Activated CD4-positive, alpha-beta T cell treated with anti-CD3 and anti-CD28 coated beads for 48 hours (primary cell): Measurements from ENCODE around the gene RSAD1.
"Not testable (repeated sequence)": the region's sequence is repeated elsewhere in the genome, so short reads cannot be mapped to it uniquely, and the experiment has no call there.

Experiments used
- DNase-seq: peaks from one replicate; pipeline ENCODE4 v3.0.0-alpha.2; 2020

Gene RSAD1

DNA sequence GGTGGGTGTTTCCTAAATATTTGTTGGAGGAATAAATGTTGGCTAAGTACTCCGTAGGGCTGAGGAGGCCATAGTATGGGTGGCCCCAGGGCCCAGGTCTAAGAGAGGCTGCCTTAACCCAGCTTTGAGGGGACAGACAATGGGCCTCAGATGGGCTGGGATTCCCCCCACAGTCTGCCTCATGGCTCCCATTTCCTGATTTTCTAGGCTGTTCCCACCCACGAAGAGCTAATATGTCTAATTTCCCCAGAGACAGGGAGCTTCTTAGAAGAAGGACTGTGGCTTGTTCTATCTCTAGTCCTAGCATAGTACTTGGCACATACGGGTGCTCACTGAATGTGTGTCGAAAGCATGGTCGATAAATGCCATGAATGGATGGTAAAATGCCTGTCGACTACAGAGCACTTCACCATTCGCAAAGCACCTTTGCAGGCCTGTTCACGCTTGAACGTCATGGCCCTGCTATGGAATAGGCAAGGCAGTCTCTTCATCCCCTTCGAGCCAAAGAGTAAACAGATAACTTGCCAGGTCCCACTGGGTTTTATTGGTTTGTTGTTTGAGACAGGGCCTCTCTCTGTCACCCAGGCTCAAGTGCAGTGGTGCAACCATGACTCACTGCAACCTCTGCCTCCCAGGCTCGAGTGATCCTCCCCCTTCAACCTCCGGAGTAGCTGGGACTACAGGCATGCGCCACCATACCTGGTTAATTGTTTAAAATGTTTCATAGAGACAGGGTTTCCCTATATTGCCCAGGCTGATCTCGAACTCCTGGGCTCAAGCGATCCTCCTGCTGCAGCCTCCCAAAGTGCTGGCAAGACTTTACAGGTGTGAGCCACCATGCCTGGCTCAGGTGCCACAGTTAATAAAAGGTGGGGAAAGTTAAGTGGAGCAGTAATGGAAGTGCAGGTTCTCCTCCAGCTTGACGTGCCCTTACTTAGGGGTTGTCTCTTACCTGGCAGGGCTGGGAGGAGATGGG, 19.7 kb upstream of the RSAD1 start:
- no peak for DNase-seq

DNA sequence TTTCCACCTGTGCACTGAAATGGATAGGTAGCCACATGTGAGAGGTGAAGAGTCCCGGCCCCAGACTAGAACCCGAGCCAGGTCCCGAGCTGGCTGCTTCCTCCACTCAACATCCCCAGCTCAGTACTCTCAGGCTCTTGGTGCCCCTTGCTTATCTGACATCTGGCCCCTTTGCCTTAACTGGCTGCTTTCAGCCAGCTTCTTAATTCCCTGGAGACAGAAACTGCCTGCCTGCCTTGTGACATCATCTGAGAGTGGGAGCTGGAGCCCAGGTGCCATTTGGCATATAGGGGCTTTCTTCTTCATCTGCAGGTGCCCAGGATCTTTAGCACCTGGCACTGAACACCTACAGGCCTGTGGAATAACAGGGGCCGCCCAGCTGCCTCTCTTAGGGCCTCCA, 18.9 kb upstream of the RSAD1 start:
- DNase-seq, result no peak

DNA sequence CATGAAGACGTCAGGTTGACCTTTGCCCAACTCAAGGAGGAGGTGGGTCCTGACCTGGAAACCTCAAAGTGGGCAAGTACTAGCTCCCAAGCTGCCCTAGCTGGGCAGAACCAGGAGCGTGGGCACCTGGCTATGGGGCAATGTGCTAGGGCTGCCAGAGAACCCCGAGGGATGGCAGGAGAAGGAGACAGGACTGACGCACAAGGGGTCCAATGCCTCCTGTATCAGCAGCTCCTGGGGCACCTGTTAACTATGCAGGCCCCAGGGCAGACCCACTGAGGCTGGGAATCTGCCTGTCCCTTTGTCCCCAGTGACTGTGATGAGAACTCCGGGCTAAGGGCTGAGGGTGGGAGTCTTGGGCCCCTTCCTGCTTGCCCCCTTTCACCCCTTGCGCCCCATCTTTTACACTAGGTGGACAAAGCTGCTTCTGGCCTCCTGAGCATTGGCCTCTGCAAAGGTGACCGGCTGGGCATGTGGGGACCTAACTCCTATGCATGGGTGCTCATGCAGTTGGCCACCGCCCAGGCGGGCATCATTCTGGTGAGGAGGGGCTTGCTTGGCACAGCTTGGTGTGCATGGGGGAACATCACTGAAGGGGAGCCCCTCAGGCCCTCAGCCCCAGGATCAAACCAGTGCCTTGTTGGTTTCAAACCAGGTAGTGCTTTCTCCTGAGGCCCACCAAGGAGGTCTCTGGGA, 17.7 kb upstream of the RSAD1 start:
- DNase-seq, result no peak

DNA sequence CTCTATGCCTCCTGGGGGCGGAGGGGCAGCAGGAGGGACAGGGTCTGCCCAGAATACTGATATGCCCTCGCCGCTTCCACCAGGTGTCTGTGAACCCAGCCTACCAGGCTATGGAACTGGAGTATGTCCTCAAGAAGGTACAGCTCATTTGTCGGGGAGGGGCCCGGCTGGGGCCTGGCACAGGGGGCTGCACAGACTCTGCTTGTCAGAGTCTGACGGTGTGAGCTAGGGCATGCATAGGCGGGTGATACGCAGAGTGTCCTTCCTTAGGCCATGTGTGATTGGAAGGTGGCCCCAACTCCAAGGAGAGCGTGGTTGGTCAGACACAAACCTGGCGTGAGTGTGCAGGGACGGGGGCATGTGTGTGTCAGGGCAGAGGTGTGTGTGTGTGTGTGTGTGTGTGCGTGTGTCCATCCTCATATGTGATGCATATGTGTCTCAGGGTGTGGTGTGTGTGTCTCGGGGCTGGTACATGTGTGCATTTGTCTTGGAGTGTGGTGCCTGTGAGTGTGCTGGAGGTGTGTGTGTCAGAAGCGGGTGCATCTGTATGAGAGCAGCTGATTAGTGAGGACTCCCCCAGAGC, 17.0 kb upstream of the RSAD1 start:
- no peak for DNase-seq

DNA sequence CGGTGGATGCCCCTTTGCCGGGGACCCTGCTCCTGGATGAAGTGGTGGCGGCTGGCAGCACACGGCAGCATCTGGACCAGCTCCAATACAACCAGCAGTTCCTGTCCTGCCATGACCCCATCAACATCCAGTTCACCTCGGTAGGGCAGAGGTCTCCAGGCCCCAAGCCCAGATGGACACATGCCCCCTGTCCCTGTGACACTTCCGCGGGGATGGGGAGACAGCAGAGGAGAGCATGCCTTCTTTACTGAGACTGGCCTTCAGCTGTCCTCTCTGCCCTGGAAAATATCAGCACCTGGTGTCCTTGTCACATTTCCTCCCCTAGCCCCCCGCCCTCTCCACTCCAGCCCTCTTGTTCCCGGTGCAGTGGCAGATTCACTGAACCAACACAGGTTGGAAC, 16.2 kb upstream of the RSAD1 start:
- no peak for DNase-seq

DNA sequence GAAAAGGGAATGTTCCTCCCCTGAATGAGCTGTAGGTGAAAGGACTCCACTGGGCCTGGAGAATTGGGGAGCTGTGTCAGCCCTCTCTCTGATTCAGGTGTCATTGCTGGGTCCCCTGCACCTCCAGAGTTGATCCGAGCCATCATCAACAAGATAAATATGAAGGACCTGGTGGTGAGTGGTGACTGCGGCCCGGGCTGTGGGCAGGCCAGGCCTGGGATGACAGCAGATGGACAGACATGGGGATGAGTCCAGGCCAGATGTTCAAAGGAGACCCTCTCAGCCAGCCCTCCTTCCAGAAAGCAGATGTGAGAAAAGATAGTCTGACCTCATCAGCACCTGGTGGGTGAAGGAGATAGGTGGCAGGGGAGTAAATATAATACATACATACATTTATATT, 14.5 kb upstream of the RSAD1 start:
- no peak for DNase-seq

DNA sequence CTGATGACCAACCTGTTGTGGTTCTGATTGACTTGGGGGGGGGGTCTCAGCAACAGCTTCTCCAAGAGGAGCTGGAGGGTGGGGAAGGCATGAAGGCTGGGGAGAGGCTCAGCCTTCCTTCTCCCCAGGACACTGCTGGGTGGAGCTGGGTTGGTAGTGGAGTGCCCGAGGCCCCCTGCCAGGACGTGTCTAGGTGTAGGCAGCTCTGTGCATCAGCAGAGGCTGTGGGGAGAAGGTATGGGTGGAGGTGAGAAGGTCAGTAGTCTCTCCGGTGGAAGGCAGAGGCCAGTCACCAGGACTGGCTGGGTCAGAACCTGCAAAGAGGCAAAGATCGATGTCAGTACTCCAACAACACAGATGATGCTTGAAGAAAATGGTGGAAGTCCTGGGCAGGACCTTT, 13.9 kb upstream of the RSAD1 start:
- DNase-seq, result no peak

DNA sequence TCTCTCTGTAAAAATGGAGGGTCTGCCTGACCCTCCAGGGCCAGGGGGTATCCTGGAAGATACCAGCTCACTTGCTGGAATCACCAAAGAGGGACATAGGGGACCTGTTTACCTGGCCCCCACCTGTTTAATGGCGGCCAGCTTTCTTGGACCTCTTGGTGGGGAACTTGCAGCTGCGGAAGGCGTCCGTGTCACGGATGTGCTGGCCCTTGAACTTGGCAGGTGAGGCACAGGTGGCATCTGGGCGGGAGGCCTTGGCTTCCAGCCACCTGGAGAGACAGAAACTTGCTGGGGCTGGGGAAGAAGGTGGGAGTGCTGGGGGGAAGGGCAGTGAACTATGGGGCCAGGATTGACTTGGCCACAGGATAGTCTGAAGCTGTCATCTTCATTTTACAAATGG, 13.5 kb upstream of the RSAD1 start:
- DNase-seq, result no peak

DNA sequence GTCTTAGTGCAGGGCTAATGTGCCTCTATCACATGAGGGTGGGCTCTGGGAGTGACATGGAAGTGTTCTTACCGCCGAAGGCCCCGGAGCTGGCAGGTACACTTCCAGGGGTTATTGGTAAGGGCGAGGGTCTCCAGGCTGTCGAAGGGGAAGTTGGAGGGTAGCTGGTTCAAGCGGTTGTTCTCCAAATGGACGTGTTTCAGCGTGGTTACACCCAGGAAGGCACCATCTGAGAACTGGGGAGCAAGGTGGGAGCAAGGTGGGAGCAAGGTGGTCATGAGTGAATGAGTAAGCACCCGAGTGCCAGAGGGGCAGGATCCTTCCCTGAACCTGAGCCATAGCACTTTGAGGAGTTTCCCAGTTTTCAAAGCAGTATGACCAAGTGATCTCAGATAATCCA, 13.0 kb upstream of the RSAD1 start:
- DNase-seq, result no peak

DNA sequence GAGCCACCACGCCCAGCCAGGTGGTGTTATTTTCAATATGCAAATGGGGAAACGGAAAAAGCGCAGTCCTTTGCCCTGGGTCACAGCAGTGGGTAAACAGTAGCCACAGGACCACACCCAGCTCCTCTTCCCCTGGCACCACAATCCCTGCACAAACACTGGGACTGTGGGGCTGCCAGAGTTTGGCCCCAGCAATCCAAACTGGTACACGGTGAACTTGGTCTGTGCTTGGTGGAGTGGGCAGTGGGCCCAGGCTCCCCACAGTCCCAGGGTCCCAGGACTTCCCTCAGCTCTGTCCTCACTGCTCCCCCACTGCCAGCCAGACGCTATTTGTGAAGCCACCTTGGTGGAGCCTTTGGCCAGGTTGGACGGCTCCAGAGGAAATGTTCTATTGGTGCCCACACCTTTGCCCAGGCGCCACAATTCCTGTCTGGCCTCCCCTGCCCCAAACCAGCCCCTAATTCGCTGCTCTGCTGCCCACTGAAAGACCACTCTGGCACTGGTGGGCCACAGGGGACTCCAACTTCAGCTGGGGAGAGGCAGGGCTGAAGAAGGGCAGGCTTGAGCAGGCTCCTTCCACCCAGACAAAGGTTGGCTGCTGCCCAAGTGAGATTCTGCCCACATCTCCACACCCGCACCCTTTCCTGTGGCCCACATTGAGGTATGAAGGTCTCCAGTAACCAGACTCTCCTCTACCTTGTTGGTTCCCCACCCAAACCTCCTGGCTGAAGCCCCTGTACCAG, 12.1 kb upstream of the RSAD1 start:
- no peak for DNase-seq

DNA sequence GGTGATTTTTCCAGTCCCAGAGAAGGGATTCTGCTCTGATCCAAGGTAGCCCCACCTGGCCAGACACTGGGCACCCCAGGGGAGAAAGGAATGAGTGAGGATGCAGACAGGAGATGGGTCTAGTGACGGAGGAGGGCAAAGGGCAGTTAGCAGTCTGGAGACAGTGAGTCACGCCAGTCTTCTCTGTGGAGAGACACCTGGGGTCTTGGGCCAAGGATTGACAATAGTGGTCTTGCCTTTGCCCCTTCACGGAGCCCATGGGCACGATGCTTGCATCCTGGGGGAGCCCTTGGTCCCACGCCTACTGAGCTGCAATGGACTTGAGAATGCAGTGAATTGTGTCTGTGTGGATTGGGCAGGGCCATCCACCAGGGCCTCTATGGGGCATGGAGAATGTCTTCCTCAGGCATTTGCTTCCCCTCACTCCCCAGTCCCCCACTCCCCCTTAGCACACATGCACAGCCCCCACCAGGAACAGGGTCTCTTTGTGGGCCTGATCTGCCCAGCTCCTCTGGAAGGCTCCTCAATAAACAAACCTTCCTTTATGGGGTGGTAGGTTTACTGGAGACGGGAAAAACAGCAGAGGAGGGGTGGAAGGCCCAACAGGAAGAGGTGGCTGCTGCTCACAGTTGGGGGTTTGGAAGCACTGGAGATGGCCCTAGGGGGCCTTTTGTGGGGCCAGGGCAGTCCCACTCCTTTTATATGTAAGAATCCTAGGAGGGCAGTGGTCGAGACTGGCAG, 11.4 kb upstream of the RSAD1 start:
- DNase-seq, result no peak

DNA sequence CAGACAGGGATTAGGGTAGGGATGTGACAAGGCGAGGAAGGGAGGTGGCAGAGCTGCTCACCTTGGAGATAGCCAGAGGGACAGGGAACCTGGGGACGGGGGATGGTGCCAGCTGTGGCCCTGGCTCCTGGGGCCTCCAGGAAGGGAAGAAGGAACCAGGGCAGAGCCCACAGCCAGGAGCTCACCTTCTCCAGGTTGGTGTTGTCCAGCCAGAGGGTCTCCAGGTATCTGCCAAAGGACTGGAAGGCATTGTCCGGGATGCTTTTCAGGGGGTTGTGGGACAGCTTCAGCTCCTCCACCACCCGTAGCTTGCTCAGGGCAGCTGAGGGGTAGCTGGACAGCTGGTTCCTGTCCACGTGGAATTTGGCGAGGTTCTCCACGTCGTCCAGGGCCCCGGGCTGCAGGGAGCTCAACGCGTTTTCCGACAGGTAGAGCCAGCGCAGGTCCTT, 10.8 kb upstream of the RSAD1 start:
- no peak for DNase-seq

DNA sequence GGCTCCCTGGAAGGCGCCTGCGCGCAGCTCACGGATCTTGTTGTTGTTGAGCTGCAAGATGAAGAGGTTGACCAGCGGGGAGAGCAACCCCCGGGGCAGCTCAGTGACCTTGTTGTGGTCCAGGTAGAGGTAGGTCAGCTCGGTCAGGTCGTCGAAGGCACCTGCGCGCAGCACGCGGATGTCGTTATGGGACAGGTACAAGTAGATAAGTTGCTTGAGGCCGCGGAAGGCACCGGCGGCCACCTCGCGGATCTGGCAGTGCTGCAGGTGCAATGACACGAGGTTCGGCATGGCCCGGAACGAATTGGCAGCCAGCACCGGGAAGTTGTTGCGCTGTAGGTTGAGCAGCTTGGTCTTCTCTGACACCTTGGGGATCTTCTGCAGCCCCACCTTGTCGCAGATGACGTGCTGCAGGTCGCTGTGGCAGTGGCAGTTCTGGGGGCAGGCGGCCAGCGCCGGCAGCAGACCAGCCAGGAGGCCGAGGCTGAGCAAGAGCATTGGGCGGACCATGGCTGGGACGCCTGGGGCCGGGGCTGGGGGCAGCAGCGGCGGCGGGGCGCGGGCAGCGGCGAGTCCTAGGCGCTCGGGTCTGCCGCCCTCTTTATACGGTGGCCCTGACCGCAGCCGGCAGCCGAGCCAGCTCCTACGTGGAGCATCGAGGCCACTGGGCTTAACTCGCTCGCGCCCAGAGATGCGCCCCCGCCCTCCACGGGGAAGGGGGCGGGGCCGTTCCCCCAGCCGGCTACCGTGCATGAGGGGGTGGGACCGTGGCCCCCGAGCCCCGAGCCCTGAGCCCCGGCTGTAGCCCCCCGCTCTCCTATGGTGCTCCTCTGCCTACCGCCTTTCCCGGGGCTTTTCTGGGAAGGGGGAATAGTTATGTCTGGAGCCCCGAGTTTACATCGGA, 10.1 kb upstream of the RSAD1 start, which contains the start of gene CHAD:
TSS of gene CHAD (minus strand) at position 577 of the 904 bp plus-strand sequence. CDS start at position 510, 67 bp downstream.
- no peak for DNase-seq

DNA sequence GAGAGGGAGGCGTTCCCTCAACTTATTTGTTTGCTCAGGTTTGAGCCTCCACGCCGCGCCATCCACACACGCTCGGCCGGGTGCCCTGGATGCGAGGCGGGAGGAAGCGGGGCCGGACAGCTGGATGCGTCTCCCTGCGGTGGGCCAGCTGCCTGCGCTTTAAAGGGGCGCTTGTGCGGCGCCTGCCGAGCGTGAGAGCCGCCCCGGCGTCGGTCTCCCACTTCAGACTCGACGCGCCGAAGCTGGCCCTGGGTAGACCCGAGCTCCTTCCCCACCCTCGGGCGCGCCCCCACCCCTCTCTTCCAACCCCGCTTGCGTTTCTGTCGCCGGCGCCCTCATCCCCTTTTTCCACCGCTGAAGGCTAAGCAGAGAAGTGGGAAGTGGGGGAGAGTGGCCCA, 9.5 kb upstream of the RSAD1 start:
- no peak for DNase-seq

DNA sequence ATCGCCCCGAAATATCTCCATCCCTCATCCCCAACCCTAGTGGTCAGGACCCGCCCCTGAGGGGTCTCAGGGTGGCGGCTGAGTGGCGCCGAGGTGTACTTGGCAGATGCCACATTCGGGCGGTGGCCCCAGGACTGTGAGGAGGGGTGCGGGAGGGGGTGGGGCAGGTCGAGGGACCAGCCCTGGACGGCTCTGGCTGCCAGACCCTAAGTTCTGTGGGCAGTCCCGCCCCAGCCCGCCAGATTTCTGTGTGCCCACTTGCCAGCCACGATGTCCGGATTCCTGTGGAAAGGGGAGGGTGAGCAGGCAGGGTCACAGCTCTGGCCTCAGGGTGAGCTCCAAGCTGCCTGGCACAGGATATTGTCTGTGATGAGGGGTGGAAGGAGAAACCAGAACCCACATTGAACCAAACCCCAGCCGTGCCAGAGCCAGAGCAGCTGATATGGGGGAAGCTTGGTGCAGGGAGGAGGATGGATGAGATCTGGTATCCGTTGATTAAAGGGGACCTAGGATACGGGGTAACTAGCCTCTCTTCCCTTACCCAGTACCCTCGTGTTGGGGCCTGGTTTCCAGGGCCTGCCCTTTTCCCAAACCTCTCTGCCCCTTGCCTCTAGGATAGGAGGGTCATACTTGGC, 8.9 kb upstream of the RSAD1 start:
- DNase-seq, result no peak

DNA sequence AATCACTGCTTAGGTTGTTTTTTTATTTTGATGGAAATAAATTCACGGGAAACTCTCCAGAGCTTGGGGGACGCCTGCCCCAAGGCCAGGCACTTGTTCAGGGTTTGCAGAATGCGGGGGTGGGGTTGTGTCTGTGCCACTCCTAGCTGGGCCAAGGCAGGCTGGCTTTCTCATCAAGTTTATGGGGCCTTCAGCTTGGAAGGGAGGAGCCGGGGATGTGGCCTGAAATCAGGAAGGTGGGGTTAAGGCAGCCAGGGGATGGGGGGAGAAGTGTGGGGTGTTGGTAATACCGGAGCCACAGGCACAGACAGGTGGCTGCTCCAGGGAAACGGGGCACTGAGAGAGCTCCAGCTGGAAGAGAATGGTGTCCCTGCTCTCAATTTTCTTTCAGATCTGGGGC, 8.2 kb upstream of the RSAD1 start:
- DNase-seq, result no peak

DNA sequence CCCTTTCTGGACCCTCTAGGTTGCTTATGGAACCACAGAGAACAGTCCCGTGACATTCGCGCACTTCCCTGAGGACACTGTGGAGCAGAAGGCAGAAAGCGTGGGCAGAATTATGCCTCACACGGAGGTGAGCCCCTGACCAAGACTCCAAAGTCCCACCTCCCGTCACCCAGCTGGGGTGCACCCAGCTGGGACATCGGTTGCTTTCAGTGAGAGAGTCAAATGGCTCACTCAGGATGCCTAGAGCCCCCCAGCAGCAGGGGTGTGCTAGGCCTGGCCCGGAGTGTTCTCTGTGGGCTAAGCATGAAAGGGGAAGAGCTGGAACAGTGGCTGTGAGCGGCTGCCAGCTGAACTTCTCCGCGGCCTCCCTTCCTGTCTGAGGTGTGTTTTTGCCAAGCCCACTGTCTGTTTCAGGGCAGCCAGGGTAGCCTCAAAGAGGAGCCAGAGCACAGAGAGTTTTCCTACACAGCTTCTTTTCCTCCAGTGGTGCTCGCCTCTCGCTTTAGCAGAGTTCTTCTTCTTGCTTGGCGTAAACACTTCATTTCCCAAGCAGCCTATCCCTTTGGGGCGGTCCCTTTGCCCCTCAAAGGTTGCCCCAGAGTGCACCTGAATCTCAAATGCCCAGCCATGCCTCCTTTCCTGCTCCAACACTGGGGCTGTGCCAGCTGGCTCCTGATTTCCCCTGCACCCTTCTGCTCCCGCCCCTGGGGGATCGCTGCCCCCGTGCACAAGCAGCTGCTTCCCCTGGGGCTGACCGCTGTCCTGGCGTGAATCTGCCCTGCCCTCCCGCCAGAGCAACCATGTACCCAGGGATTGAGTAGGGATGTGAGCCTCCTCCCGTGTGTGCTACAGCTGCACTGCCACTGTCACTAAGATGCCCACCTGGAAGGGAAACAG, 7.4 kb upstream of the RSAD1 start:
- no peak for DNase-seq

DNA sequence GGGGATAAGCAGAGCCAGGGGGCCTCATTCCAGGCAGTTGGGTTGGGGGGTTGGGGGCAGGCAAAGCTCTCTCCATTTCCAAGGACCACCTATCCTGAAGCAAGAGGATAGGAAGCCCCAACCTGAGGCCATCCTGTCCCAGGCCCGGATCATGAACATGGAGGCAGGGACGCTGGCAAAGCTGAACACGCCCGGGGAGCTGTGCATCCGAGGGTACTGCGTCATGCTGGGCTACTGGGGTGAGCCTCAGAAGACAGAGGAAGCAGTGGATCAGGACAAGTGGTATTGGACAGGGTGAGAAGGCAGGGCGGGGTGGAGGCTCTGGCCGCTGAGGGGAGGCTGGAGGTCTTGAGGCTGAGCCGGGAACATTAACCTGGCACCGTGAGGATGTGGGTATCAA, 6.4 kb upstream of the RSAD1 start:
- no peak for DNase-seq

DNA sequence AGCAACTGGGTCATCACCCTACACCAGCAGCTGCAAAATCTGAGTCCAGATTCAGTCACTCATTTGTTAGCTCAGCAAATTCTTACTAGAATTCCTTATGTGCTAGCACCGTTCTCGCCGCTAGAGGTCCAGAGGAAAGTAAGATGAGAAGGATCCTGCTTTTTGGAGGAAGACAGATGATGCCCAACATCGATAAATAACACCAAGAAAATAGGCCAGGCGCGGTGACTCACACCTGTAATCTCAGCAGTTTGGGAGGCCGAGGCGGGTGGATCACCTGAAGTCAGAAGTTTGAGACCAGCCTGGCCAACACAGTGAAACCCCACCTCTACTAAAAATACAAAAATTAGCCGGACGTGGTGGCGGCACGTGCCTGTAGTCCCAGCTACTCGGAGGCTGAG, 5.9 kb upstream of the RSAD1 start:
- not testable (repeated sequence) for DNase-seq

DNA sequence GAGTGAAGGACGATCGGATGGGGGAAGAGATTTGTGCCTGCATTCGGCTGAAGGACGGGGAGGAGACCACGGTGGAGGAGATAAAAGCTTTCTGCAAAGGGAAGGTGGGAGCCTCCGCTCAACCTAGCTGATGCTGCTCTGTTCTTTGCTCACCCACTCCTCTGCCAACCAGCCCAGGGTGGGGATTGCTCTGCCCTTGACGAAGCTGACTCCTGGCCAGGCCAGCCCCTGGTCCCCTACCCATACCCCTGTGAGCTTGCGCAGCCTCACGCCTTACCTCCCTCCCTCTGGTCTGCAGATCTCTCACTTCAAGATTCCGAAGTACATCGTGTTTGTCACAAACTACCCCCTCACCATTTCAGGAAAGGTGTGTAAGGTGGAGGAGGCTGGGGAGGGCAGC, 4.8 kb upstream of the RSAD1 start:
- no peak for DNase-seq
